Measurements from ENCODE around the gene ZC3H18. TPM values are rescaled to one million over a fixed set of nuclear protein-coding genes. Genes with fewer than 3 reads are reported as not detected.
A peak's percentile ranks its signal among the peaks of the same experiment; 100 is the strongest.

The ZC3H18 gene
- total and polyA plus RNA-seq, 8 donors: 15.5 to 312 (median 19.0) TPM

DNA sequence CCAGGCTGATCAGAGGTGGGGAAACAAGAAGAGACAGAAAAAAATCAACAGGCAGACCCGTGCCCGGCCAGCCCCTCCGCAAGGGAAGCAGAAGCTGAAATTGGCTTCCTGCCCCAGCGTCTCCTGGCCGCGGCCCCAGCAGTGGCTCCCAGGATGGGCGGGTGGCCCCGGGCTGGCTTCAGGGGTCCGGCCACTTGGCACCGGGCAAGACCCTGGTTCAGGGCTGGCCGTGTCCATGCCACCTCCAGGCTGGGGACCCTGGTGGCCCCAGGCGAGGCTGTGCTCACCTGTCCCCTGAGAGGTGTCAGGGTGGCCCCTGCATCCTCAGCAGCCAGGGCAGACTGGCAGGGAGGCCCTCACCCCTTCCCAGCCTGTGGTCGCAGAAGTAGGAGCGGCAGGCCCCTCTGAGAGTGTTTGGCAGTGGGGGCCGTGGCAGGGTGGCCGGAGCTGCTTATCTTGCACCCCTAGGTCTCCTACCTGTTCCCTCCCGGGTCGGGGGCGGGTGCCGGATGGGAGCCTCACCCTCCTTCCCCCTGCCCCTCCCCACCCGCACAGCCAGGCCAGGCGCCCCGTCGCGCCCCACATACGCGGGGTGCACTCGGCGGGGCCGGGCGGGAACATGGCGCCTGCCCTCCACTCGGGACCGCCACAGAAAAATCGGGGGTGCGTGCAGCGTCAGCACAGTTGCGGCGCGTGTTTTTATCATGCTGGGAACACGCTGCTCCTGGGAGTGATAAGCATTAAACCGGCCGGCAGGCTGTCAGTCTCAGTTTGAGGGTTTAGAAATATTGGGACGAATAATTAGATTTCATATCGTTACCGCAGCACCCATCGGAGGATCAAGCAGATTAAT, 46.7 kb upstream of the ZC3H18 start:
- peaks cover 0 to 8% (median 7%) of the 10 kb centered on the region in 4 donors for H3K36me3 ChIP-seq

DNA sequence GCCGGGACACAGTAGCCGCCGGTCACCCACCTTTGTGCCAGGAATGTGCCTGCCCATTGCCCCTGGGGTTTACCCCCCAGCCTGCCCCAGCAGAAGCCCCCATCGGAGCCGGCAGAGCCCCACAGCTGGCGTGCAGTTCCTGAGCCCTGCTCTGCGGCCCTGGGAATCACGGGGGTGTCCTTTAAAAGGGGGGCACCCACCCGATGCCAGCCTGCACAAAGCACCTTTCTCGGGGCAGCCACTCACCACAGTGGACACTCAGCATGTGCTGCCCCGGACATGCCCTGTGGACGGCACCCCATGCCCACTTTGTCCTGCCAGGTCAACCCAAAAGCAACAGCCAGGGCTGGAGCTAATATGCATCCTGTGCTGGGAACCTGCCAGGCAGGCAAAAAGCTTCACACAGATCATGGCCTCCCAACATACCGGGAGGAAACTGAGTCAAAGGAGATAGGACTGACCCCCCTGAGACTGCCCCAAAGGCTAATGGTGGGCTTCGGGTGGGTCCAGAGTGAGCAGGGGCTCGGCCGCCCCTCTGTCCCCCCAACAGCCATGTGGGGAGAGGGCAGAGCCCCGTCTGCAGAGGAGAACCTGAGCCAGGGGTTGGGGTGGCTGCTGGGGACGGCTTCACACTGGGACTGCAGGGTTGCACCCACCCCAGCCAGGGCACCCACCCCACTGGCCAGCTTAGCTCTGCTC, 45.8 kb upstream of the ZC3H18 start:
- H3K27me3 ChIP-seq: peaks cover 0 to 72% (median 3%) of the 10 kb centered on the region in 3 donors
- H3K4me1 ChIP-seq: peaks cover 50 to 64% (median 58%) of the 10 kb centered on the region in 4 donors
- intact Hi-C loops (cut with DNase I; ENCODE audit: low total_unique reads): loop anchor here (10.0 kb wide), 1 partner anchor 80 kb away; no protein-coding TSS in a partner anchor
- H3K4me3 ChIP-seq: no peak overlapping the region
- 35 to 49% (median 43%) methylated on average over 6 to 18 of the region's 18 CpGs for WGBS, 5 donors
- DNase-seq: peak in 1 of 2 donors; percentile 51
- H3K36me3 ChIP-seq: peaks cover 0 to 17% (median 16%) of the 10 kb centered on the region in 4 donors
- no peak for TF ChIP-seq EP300 (IDR thresholded peaks at IDR 0.05)
- no peak for TF ChIP-seq POLR2A (IDR thresholded peaks at IDR 0.05)
- TF ChIP-seq POLR2AphosphoS5 (IDR thresholded peaks at IDR 0.05): no peak
- TF ChIP-seq, protein P1, sequence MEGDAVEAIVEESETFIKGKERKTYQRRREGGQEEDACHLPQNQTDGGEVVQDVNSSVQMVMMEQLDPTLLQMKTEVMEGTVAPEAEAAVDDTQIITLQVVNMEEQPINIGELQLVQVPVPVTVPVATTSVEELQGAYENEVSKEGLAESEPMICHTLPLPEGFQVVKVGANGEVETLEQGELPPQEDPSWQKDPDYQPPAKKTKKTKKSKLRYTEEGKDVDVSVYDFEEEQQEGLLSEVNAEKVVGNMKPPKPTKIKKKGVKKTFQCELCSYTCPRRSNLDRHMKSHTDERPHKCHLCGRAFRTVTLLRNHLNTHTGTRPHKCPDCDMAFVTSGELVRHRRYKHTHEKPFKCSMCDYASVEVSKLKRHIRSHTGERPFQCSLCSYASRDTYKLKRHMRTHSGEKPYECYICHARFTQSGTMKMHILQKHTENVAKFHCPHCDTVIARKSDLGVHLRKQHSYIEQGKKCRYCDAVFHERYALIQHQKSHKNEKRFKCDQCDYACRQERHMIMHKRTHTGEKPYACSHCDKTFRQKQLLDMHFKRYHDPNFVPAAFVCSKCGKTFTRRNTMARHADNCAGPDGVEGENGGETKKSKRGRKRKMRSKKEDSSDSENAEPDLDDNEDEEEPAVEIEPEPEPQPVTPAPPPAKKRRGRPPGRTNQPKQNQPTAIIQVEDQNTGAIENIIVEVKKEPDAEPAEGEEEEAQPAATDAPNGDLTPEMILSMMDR (IDR thresholded peaks at IDR 0.05): no peak
- peak overlapping the region; percentile 65 to 82 (median 74) for H3K27ac ChIP-seq
- H3K9me3 ChIP-seq: no peaks in the 10 kb centered on the region

More for the DNA sequence above, 46.7 kb upstream of the ZC3H18 start:
- no peak for DNase-seq
- H3K27me3 ChIP-seq: peaks cover 0 to 80% (median 3%) of the 10 kb centered on the region in 3 donors
- no peaks in the 10 kb centered on the region for H3K9me3 ChIP-seq
- WGBS, 5 donors: 16 to 43% (median 26%) methylated on average over 40 to 47 of the region's 47 CpGs
- intact Hi-C loops (cut with DNase I; ENCODE audit: low total_unique reads): loop anchor here (10.0 kb wide), 1 partner anchor 79 kb away; no protein-coding TSS in a partner anchor
- H3K4me1 ChIP-seq: peaks cover 50 to 64% (median 58%) of the 10 kb centered on the region in 4 donors
- H3K27ac ChIP-seq: peak overlapping the region; percentile 65 to 82 (median 74)
- no peak overlapping the region for H3K4me3 ChIP-seq
- TF ChIP-seq POLR2AphosphoS5 (IDR thresholded peaks at IDR 0.05) (no peak), EP300 (IDR thresholded peaks at IDR 0.05) (no peak), POLR2A (IDR thresholded peaks at IDR 0.05) (no peak)
- TF ChIP-seq, protein P1 (IDR thresholded peaks at IDR 0.05): no peak

- Histone ChIP-seq H3K4me1 (peaks cover 50 to 68% (median 58%) of the 10 kb centered on the region in 4 donors), H3K27me3 (peaks cover 0 to 65% (median 3%) of the 10 kb centered on the region in 3 donors), H3K27ac (peak overlapping the region; percentile 65 to 82 (median 74)), H3K36me3 (peaks cover 0 to 24% (median 22%) of the 10 kb centered on the region in 4 donors), H3K9me3 (no peaks in the 10 kb centered on the region), H3K4me3 (no peak overlapping the region)
- peak; percentile 68 to 73 for DNase-seq
- TF ChIP-seq POLR2A (IDR thresholded peaks at IDR 0.05): no peak
- no peak for TF ChIP-seq EP300 (IDR thresholded peaks at IDR 0.05)
- TF ChIP-seq, protein P1 (IDR thresholded peaks at IDR 0.05): no peak
- peak in 1 of 3 donors; percentile 16 for TF ChIP-seq POLR2AphosphoS5 (IDR thresholded peaks at IDR 0.05)
- 19 to 40% (median 27%) methylated on average over 17 to 18 of the region's 18 CpGs for WGBS, 5 donors
- intact Hi-C loops (cut with DNase I; ENCODE audit: low total_unique reads): loop anchor here (10.0 kb wide), 1 partner anchor 80 kb away; no protein-coding TSS in a partner anchor
Measured at GRCh38 chr16:88524973-88525662, 45.1 kb upstream of the ZC3H18 start.

Measured in stomach (tissue), 9 donors.